Tibial artery (tissue), 4 donors: ENCODE data around the gene SHMT1.

Experiments used
- DNase-seq, 2 donors: peaks; one replicate each; pipeline ENCODE4 v3.0.0-alpha.2; 2019
- H3K27ac ChIP-seq, 2 donors: fragments of 200-600 bp; sonication (generic) in 1 of 2; 1 replicate in 1 of 2; 2 replicates in 1 of 2; pipeline ENCODE4 v1.5.1; 2018 to 2019; ENCODE audit warnings: mild to moderate bottlenecking in 1 of 2
- H3K27me3 ChIP-seq, 2 donors: fragments of 200-600 bp; sonication (generic) in 1 of 2; one replicate each; pipeline versions ENCODE4 v1.5.1 to v1.6.0; 2016 to 2019
- H3K36me3 ChIP-seq, 3 donors: fragments of 200-600 bp; sonication (generic) in 2 of 3; one replicate each; pipeline ENCODE4 v1.5.1; 2016 to 2019; ENCODE audit warnings: mild to moderate bottlenecking in 2 of 3
- H3K4me1 ChIP-seq, 4 donors: fragments of 200-600 bp; sonication (generic) in 2 of 4; 1 replicate in 3 of 4; 2 replicates in 1 of 4; pipeline ENCODE4 v1.5.1; 2016 to 2019
- H3K4me3 ChIP-seq, 2 donors: fragments of 200-600 bp; sonication (generic) in 1 of 2; 1 replicate in 1 of 2; 2 replicates in 1 of 2; pipeline ENCODE4 v1.5.1; 2018 to 2019; ENCODE audit warnings: mild to moderate bottlenecking in 2 of 2
- H3K9me3 ChIP-seq, 3 donors: fragments of 200-600 bp; sonication (generic) in 1 of 3; one replicate each; pipeline ENCODE4 v1.5.1; 2016 to 2019
- intact Hi-C: fragments of 100-400 bp; cut with DNase I; formaldehyde crosslinking; loops from one replicate; pipeline ENCODE4 v1.15.0; 2023; ENCODE audit warnings: low total_unique reads
- TF ChIP-seq, protein P1 (sequence below), 2 experiments: fragments of 200-600 bp in 1 of 2; fragments of 450-650 bp in 1 of 2; IDR thresholded peaks; one replicate each; pipeline ENCODE4 v1.5.1; 2017 to 2019; ENCODE audit warnings: antibody characterized with exemption in 2 of 2, mild to moderate bottlenecking in 1 of 2, moderate library complexity in 1 of 2

SHMT1 gene

DNA sequence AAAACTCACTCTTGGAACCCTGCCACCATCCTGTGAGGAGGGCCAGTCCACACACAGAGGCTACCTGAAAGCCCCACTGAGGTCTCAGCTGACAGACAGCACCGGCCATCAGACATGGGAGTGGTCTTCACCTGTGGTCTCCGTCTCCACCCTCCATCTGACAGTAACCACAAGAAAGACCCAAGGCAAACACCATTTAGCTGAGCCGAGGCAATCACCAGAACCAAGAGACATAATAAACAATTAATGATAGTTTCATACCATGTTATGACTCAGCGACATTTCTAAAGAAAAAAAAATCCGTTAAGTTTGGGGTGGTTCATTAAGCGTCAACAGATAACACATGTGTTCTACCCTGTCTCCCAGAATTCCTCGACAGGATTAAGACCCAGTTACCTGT lies 8.1 kb upstream of the SHMT1 start:
- TF ChIP-seq, protein P1, sequence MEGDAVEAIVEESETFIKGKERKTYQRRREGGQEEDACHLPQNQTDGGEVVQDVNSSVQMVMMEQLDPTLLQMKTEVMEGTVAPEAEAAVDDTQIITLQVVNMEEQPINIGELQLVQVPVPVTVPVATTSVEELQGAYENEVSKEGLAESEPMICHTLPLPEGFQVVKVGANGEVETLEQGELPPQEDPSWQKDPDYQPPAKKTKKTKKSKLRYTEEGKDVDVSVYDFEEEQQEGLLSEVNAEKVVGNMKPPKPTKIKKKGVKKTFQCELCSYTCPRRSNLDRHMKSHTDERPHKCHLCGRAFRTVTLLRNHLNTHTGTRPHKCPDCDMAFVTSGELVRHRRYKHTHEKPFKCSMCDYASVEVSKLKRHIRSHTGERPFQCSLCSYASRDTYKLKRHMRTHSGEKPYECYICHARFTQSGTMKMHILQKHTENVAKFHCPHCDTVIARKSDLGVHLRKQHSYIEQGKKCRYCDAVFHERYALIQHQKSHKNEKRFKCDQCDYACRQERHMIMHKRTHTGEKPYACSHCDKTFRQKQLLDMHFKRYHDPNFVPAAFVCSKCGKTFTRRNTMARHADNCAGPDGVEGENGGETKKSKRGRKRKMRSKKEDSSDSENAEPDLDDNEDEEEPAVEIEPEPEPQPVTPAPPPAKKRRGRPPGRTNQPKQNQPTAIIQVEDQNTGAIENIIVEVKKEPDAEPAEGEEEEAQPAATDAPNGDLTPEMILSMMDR (IDR thresholded peaks at IDR 0.05): no peak
- Histone ChIP-seq H3K27ac (no peak overlapping the region), H3K36me3 (no peaks in the 10 kb centered on the region), H3K27me3 (peaks cover 0 to 7% of the 10 kb centered on the region in 2 donors), H3K4me1 (no peaks in the 10 kb centered on the region), H3K9me3 (peaks cover 0 to 6% (median 0%) of the 10 kb centered on the region in 3 donors), H3K4me3 (no peak overlapping the region)
- DNase-seq: no peak
- intact Hi-C loops: no loop called here

DNA sequence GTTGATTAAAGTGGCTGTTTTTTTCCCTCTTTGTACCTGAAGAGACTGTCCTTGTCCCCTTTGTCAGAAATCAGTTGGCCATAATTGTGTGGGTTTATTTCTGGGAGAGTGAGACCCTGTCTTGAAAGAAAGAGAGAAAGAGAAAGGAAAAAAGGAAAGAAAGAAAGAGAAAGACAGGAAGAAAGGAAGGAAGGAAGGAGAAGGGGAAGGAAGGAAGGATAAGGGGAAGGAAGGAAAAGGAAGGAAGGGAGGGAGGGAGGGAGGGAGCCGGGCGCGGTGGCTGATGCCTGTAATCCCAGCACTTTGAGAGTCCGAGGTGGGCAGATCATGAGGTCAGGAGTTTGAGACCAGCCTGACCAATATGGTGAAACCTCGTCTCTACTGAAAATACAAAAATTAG lies 7.4 kb upstream of the SHMT1 start:
- Histone ChIP-seq H3K27ac (no peak overlapping the region), H3K27me3 (peaks cover 0 to 7% of the 10 kb centered on the region in 2 donors), H3K36me3 (no peaks in the 10 kb centered on the region), H3K4me1 (no peaks in the 10 kb centered on the region), H3K9me3 (peaks cover 0 to 6% (median 0%) of the 10 kb centered on the region in 3 donors), H3K4me3 (no peak overlapping the region)
- intact Hi-C loops: no loop called here
- TF ChIP-seq, protein P1 (IDR thresholded peaks at IDR 0.05): no peak
- DNase-seq: no peak

GRCh38 chr17:18368946-18369345 lies 5.6 kb upstream of the SHMT1 start:
- no peaks in the 10 kb centered on the region for H3K36me3 ChIP-seq
- H3K4me1 ChIP-seq: peaks cover 0 to under 1% (median 0%) of the 10 kb centered on the region in 4 donors
- no peak overlapping the region for H3K27ac ChIP-seq
- intact Hi-C loops: no loop called here
- no peak overlapping the region for H3K4me3 ChIP-seq
- TF ChIP-seq, protein P1 (IDR thresholded peaks at IDR 0.05): no peak
- no peaks in the 10 kb centered on the region for H3K9me3 ChIP-seq
- H3K27me3 ChIP-seq: peaks cover 0 to 7% of the 10 kb centered on the region in 2 donors
- no peak for DNase-seq

DNA sequence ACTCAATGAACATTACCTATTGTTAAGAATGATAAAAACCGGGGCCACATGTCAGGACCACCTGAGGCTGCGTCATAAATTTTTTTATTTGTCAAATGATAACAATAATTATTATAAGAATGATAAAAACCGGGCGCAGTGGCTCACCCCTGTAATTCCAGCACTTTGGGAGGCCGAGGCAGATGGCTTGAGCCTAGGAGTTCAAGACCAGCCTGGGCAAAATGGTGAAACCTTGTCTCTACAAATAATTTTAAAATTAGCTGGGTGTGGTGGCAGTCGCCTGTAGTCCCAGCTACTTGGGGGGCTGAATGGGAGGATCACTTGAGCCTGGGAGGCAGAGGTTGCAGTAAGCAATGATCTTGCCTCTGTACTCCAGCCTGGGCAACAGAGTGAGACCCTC lies 816 bp upstream of the SHMT1 start:
- Histone ChIP-seq H3K27me3 (no peaks in the 10 kb centered on the region), H3K36me3 (peaks cover 0 to 9% (median 0%) of the 10 kb centered on the region in 3 donors), H3K4me1 (peaks cover 0 to 14% (median 5%) of the 10 kb centered on the region in 4 donors), H3K9me3 (no peaks in the 10 kb centered on the region), H3K4me3 (no peak overlapping the region), H3K27ac (no peak overlapping the region)
- intact Hi-C loops: no loop called here
- TF ChIP-seq, protein P1 (IDR thresholded peaks at IDR 0.05): no peak
- DNase-seq: no peak

DNA sequence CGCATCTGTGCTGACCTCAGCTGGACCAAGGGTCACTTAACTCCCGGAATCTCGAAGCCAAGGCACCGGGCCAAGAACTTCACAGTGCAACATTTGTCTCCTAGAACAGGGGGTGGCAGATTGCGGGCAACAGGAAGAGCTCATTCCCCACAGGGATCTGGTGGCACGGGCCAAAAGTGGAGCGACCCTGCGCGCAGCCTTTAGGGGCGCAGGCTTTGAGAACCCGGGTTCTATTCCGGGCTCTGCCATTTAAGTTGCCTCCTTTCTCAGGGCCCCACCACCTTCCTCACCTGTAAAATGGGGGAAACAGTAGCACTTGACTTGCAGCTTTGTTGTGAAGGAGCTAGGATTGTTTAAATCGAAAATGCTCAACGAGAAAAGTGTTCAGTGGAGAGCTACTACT lies 651 bp downstream of the SHMT1 start:
- intact Hi-C loops: no loop called here
- H3K27me3 ChIP-seq: no peaks in the 10 kb centered on the region
- TF ChIP-seq, protein P1 (IDR thresholded peaks at IDR 0.05): no peak
- H3K9me3 ChIP-seq: no peaks in the 10 kb centered on the region
- DNase-seq: peak; percentile 74 to 76
- H3K36me3 ChIP-seq: peaks cover 0 to 16% (median 0%) of the 10 kb centered on the region in 3 donors
- H3K4me1 ChIP-seq: peaks cover 0 to 14% (median 5%) of the 10 kb centered on the region in 4 donors
- peak overlapping the region; percentile 75 to 82 for H3K27ac ChIP-seq
- peak overlapping the region; percentile 64 to 77 for H3K4me3 ChIP-seq
